Measurements from ENCODE around the gene POFUT1. TPM values are rescaled to one million over a fixed set of nuclear protein-coding genes. Genes with fewer than 3 reads are reported as not detected.
"Not testable (repeated sequence)": the region's sequence is repeated elsewhere in the genome, so short reads cannot be mapped to it uniquely, and the experiment has no call there.

Gene POFUT1
- total RNA-seq, 1 donor from 2014 or later: 27.8 TPM

- DNase-seq (ENCODE audit: low spot score): no peak
- ATAC-seq: no peak
- intact Hi-C loops (cut with DNase I): no loop called here
Observed at GRCh38 chr20:32186506-32186905, 21.2 kb upstream of the POFUT1 start.

- intact Hi-C loops (cut with DNase I): no loop called here
- no peak for ATAC-seq
Observed at GRCh38 chr20:32188376-32189122, 19.1 kb upstream of the POFUT1 start.

GRCh38 chr20:32189123-32189410 lies 18.6 kb upstream of the POFUT1 start:
- ATAC-seq (peak; percentile 7), DNase-seq (ENCODE audit: low spot score) (no peak)
- intact Hi-C loops (cut with DNase I): no loop called here

More at GRCh38 chr20:32188376-32189122, 19.1 kb upstream of the POFUT1 start:
- DNase-seq (ENCODE audit: low spot score): no peak

GRCh38 chr20:32189691-32190615 lies 17.7 kb upstream of the POFUT1 start:
- intact Hi-C loops (cut with DNase I): no loop called here
- DNase-seq (ENCODE audit: low spot score): peak; percentile 75
- ATAC-seq: peak; percentile 65

- intact Hi-C loops (cut with DNase I): no loop called here
- no peak for ATAC-seq
Observed at GRCh38 chr20:32190616-32191415, 16.9 kb upstream of the POFUT1 start.

GRCh38 chr20:32191422-32191821 lies 16.3 kb upstream of the POFUT1 start:
- ATAC-seq: no peak

More at GRCh38 chr20:32190616-32191415, 16.9 kb upstream of the POFUT1 start:
- no peak for DNase-seq (ENCODE audit: low spot score)

GRCh38 chr20:32191873-32192272 lies 15.8 kb upstream of the POFUT1 start:
- ATAC-seq (no peak), DNase-seq (ENCODE audit: low spot score) (no peak)
- intact Hi-C loops (cut with DNase I): no loop called here

More at GRCh38 chr20:32191422-32191821, 16.3 kb upstream of the POFUT1 start:
- intact Hi-C loops (cut with DNase I): no loop called here
- no peak for DNase-seq (ENCODE audit: low spot score)

GRCh38 chr20:32192698-32193097 lies 15.0 kb upstream of the POFUT1 start:
- no peak for ATAC-seq
- no peak for DNase-seq (ENCODE audit: low spot score)
- intact Hi-C loops (cut with DNase I): no loop called here

- DNase-seq (ENCODE audit: low spot score); ATAC-seq; intact Hi-C loops (cut with DNase I): not testable (repeated sequence)
Observed at GRCh38 chr20:32193336-32193735, 14.3 kb upstream of the POFUT1 start.

- ATAC-seq (no peak), DNase-seq (ENCODE audit: low spot score) (no peak)
- intact Hi-C loops (cut with DNase I): no loop called here
Observed at GRCh38 chr20:32193996-32194395, 13.7 kb upstream of the POFUT1 start.

GRCh38 chr20:32195581-32195980 lies 12.1 kb upstream of the POFUT1 start:
- ATAC-seq (no peak), DNase-seq (ENCODE audit: low spot score) (no peak)
- intact Hi-C loops (cut with DNase I): no loop called here

GRCh38 chr20:32196613-32197012 lies 11.1 kb upstream of the POFUT1 start:
- intact Hi-C loops (cut with DNase I); ATAC-seq; DNase-seq (ENCODE audit: low spot score): not testable (repeated sequence)

- DNase-seq (ENCODE audit: low spot score); intact Hi-C loops (cut with DNase I); ATAC-seq: not testable (repeated sequence)
Observed at GRCh38 chr20:32197136-32197535, 10.5 kb upstream of the POFUT1 start.

- intact Hi-C loops (cut with DNase I): no loop called here
- DNase-seq (ENCODE audit: low spot score) (no peak), ATAC-seq (no peak)
Observed at GRCh38 chr20:32199006-32199405, 8.7 kb upstream of the POFUT1 start.

- intact Hi-C loops (cut with DNase I): loop anchor here (10.0 kb wide), 2 partner anchors 243 to 283 kb away; no protein-coding TSS in a partner anchor
- DNase-seq (ENCODE audit: low spot score) (no peak), ATAC-seq (no peak)
Observed at GRCh38 chr20:32201296-32201976, 6.2 kb upstream of the POFUT1 start.

GRCh38 chr20:32201977-32202363 lies 5.7 kb upstream of the POFUT1 start:
- no peak for ATAC-seq
- intact Hi-C loops (cut with DNase I): loop anchor here (10.0 kb wide), 2 partner anchors 243 to 283 kb away; no protein-coding TSS in a partner anchor
- DNase-seq (ENCODE audit: low spot score): no peak

- no peak for ATAC-seq
- DNase-seq (ENCODE audit: low spot score): no peak
- intact Hi-C loops (cut with DNase I): loop anchor here (10.0 kb wide), 2 partner anchors 241 to 281 kb away; no protein-coding TSS in a partner anchor
Observed at GRCh38 chr20:32203356-32204204, 4.1 kb upstream of the POFUT1 start.
